GM12875 (cell line): ENCODE data around the gene LPCAT1.

ENCODE experiments used
- H3K4me3 ChIP-seq: one replicate; pipeline ENCODE4 v1.5.1; 2011; ENCODE audit warnings: low read depth, low read length, control low read depth
- TF ChIP-seq, protein P1 (sequence below): IDR thresholded peaks from 2 replicates; pipeline ENCODE4 v1.5.1; 2011; ENCODE audit warnings: low read depth, mild to moderate bottlenecking, control low read depth, inconsistent platforms, low read length, moderate library complexity, borderline replicate concordance; ENCODE audit not compliant: insufficient read depth

The LPCAT1 gene

DNA sequence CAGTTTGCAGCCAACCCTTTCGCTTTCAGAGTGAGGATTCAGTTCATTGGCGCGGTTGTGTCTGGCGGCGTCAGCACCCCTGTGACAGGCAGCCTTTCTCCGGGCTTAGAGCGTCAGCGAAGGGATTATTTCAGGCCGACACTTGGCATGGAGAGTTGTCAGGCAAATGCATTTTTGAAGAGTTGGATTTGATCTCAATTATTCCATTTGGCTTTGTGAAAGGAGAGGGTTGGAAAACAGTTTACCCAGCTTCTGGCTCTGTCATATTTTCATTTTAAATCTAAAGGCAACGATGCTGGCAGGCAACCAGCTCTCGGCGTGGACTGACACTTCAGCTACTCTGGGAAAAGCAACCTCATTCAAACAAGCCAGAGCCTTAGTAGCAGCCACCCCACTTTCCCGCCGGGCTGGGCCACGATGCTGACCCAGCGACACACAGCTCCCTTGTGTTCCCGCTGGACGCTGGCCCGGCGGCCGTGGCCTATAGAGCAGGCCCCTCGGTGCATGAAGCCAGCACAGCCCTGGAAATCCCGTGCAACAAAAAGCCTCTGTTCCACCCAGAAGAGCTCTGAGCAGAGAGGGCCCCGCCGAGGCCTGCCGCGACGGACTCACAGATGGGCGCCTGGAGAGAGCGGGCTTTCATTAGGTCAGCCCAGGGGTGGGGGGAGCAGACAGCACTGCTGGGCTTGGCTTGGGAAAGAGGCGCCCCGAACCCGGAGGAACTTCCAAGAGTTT, 28.9 kb upstream of the LPCAT1 start:
- no peak overlapping the region for H3K4me3 ChIP-seq
- TF ChIP-seq, protein P1, sequence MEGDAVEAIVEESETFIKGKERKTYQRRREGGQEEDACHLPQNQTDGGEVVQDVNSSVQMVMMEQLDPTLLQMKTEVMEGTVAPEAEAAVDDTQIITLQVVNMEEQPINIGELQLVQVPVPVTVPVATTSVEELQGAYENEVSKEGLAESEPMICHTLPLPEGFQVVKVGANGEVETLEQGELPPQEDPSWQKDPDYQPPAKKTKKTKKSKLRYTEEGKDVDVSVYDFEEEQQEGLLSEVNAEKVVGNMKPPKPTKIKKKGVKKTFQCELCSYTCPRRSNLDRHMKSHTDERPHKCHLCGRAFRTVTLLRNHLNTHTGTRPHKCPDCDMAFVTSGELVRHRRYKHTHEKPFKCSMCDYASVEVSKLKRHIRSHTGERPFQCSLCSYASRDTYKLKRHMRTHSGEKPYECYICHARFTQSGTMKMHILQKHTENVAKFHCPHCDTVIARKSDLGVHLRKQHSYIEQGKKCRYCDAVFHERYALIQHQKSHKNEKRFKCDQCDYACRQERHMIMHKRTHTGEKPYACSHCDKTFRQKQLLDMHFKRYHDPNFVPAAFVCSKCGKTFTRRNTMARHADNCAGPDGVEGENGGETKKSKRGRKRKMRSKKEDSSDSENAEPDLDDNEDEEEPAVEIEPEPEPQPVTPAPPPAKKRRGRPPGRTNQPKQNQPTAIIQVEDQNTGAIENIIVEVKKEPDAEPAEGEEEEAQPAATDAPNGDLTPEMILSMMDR: no peak

DNA sequence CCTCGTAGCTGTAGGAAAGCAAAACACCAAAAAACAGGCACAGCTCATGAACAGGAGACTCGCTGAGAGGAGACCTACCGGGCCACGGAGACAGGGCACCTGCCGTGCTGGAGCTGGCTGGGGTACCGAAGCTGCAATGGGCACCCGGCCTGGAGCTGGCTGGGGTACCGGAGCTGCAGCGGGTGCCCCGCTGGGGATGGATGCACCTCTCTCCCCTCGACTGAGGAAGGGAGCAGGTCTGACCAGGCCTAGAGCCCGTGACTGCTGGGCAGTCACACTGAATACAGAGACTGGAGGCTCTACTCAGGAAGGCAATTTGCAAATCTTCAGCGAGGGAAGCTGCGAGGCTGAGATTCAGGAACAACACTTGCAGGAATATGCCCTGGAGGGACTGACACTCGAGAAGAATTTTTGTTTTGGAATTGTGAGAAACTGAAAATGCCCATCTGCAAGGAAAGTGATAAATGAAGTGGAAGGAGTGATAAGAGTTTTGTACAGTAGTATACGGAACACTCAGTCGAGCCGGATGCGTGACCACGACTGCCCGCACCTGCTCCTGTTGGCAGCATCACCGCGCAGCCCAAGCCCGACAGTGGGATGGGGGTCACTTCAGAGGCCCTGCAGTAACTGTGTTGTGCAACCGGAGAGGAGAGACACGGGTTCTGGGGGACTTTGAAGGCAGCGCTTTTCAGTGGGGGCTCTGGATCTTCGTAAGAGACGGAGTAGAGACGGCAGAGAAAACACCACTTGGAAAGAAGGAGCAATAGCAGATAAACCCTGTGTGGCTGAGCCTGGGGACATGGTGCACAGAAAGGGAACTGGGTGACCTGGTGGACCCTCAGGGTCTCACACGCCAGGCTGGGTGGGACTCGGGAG, 27.9 kb upstream of the LPCAT1 start:
- TF ChIP-seq, protein P1: no peak
- no peak overlapping the region for H3K4me3 ChIP-seq

DNA sequence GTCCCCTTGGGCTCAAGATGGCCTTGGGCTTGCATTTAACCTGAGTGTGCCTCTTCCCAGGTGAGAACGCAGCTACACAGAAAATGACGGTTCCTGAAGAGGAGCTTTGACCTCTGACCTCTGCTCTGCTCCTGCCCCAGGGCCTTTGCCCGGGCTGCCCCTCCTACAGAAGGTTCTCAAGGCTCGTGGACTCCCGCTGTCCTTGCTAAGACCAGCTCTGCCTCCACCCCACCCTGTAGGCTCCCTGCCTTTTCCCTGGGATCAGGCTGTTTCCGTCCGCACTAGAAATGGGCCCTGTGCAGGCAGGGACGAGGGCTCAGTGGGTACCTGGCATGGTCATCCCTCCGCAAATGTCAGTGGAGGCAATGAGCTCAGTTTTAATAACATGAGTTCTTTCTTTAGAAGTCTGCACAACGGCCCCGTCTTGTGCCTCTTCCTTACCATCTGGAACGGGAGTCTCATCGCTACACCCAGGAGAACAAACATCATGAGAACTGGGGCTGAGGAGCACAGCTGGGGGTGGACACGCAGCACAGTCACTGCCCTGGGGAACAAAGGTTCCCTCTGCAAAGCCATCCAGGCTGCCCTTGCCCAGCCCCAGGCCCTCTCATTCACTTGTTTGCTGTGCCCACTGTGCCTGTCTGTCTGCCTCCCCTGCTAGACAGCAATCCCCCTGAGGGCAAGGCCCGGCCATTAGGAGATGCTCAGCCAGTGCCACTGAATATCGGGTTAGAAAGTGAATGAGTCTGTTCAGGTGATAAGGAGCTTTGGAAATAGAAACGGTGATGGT, 26.7 kb upstream of the LPCAT1 start:
- TF ChIP-seq, protein P1: no peak
- no peak overlapping the region for H3K4me3 ChIP-seq

DNA sequence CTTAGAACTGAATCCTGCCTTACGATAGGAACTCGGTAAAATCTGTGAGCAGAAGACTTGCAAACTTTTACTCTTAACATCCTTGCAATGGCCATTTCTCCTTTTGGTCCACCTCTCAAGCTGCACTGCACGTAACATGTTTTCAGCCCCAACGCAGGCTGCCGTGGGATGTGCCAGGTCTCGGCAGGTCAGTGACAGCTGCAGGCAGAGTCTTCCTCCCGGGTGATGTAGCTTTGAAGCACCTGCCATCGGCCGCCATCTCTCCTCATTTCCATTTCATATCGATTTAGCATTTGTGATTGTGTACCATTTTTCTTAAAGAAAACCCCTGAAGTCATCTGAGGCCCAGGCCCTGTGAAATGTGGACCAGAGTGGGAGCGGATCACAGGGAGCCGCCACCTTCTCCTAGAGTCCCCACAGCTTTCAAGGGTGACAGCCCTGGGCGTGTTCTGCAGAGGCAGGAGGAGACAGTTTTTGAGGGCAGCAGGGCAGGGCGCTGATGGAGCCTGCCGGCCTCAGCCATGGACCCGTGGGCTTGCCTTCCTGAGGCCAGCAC, 25.8 kb upstream of the LPCAT1 start:
- H3K4me3 ChIP-seq: no peak overlapping the region
- TF ChIP-seq, protein P1: no peak

DNA sequence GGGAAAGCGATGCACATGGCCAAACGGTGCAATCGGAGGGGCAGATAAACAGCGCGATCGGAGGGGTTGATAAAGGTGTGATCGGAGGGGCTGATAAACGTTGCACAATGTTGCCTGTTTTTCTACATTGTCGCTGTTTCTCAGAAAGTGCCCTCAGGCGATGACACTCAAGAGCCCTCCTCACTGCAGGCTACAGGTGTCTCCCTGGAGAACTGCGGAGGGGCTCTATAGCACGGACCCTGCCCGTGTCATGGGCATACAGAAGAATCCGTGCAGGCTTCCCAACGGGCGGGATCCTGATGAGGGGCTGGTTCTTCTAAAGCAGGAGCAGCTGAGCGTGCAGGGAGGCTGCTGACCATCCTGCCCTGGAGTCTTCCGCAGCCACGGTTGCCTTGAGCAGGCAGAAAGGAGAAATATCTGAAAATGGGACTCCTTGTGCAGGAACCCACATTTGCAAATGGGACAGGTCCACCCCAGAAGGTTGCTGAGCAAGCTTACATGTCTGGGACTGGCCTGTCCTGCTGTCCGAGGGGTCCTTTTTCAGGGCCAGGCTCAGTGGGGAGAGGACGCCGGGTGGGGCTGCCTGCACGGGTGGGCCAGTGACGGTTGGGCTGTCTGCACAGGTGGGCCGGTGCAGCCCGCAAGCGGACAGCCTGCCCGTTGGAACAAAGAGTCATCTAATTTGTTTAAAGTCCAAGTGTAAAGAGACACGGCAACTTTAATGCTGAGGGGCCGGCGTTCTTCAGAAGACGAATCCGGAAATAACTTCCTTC, 25.1 kb upstream of the LPCAT1 start:
- H3K4me3 ChIP-seq: no peak overlapping the region
- TF ChIP-seq, protein P1: no peak

DNA sequence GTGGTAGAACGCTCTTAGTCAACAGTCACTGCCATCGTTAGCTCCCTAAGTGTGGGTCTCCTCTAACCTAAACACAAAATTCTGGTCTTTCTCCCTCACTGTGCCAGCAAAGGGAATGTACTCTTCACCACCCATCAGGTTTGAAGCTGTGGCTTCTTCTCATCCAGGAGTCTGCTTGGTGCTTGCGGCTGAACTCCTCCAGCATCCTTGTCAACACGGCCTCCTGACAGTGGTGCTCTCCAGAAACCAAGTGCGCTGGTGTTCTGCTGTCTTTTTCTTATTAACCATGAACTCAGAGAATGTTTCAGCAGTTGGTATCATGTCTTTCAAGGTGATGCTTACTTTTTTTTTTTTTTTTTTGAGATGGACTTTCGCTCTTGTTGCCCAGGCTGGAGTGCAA, 23.9 kb upstream of the LPCAT1 start:
- TF ChIP-seq, protein P1: no peak
- H3K4me3 ChIP-seq: no peak overlapping the region
